Heart right ventricle (tissue), 16 donors: Measurements from ENCODE around the gene TBCK. TPM values are rescaled to one million over a fixed set of nuclear protein-coding genes. Genes with fewer than 3 reads are reported as not detected.

ENCODE experiments used
- ATAC-seq, 8 donors: fragments of 200-7000 bp; cut with Tn5 transposase; one replicate each; pipeline ENCODE4 v1.9.1; 2020; ENCODE audit warnings: mild to moderate bottlenecking in 8 of 8, moderate library complexity in 8 of 8, moderate number of reproducible peaks in 1 of 8
- DNase-seq, 2 donors: peaks; one replicate each; pipeline ENCODE4 v3.0.0-alpha.2; 2020
- H3K27ac ChIP-seq, 10 donors: fragments of 200-600 bp; sonication (generic) in 2 of 10; one replicate each; pipeline versions ENCODE4 v1.5.0 to v1.8.0; 2020 to 2022; ENCODE audit warnings: mild to moderate bottlenecking in 3 of 10
- H3K27me3 ChIP-seq, 7 donors: fragments of 200-600 bp; one replicate each; pipeline ENCODE4 v1.8.0; 2021 to 2022; ENCODE audit warnings: mild to moderate bottlenecking in 2 of 7
- H3K36me3 ChIP-seq, 9 donors: fragments of 200-600 bp; sonication (generic) in 1 of 9; one replicate each; pipeline versions ENCODE4 v1.5.0 to v1.8.0; 2020 to 2022; ENCODE audit warnings: mild to moderate bottlenecking in 2 of 9
- H3K4me1 ChIP-seq, 9 donors: fragments of 200-600 bp; sonication (generic) in 1 of 9; one replicate each; pipeline versions ENCODE4 v1.5.0 to v1.8.0; 2020 to 2022; ENCODE audit warnings: mild to moderate bottlenecking in 4 of 9
- H3K4me3 ChIP-seq, 10 donors: fragments of 200-600 bp; sonication (generic) in 2 of 10; one replicate each; pipeline versions ENCODE4 v1.5.0 to v1.8.0; 2020 to 2022; ENCODE audit warnings: mild to moderate bottlenecking in 7 of 10, moderate library complexity in 2 of 10
- H3K9me3 ChIP-seq, 11 donors: fragments of 200-600 bp in 10 of 11; sonication (generic) in 2 of 11; one replicate each; pipeline versions ENCODE4 v1.5.0 to v1.8.0; 2013 to 2022; ENCODE audit warnings: mild to moderate bottlenecking in 2 of 11, control low read depth in 1 of 11, moderate library complexity in 1 of 11
- WGBS, 2 donors: extraction: QIAGEN DNeasy Blood & Tissue Kit; methylation state at CpG; one replicate each; pipeline ENCODE4 v1.1.7; 2013; ENCODE audit warnings: inconsistent platforms in 1 of 2; 5-methylcytosine and 5-hydroxymethylcytosine counted together
- intact Hi-C, 10 donors: fragments of 100-400 bp; cut with DNase I; formaldehyde crosslinking; loops; one replicate each; pipeline versions ENCODE4 v1.11.1 to v1.14.2; 2022
- polyA plus RNA-seq, 2 donors: library from polyadenylated mRNA; stranded (reverse); fragments of 200-250 nt; gene quantifications; one replicate each; pipeline ENCODE4 v1.2.3, GENCODE V29; 2013
- total RNA-seq, 10 donors: library from RNA; stranded (reverse); fragmentation: NEBNext Ultra II Directional in 3 of 10; extraction: Animal tissue kit (Norgen Biotek cat#: 25700) in 3 of 10; gene quantifications; one replicate each; pipeline versions ENCODE4 v1.2.1 to v1.2.4, GENCODE V29; 2021 to 2023
- TF ChIP-seq, protein P1 (sequence below), 9 donors: fragments of 200-600 bp; sonication (generic) in 2 of 9; IDR thresholded peaks; one replicate each; pipeline versions ENCODE4 v1.5.0 to v1.8.0; 2021 to 2022; ENCODE audit warnings: antibody characterized with exemption in 9 of 9, mild to moderate bottlenecking in 5 of 9, moderate library complexity in 1 of 9
- donor health status: Arrhythmogenic right ventricular cardiomyopathy.
- donor health status: ischemic (EF 13 %, LVEDD 7.1; RV severe dilation, severe dysfunction).
- donor health status: healthy with polysubstance abuse.
- donor health status: DM: no; HTN: yes; CAD: no.
- donor health status: DM: no; HTN: no; CAD: no.
- donor health status: ischemic (EF 25% LVEDD 6.9; RV normal size, moderate dysfunction).
- donor health status: ischemic (EF 25% LVEDD 5.7; RV mildly dilated, moderate dysfunction).
- donor health status: healthy.
- donor health status: DM: yes; HTN: yes; CAD: no.
- donor health status: Ischemic cardiomyopathy.
- donor health status: ischemic (EF 35%, LVEDD 5.7; RV mildly dilated, moderate dysfunction).
- donor health status: nonischemic (EF 11% LVEDD 7.7; RV severe dilation, severe dysfunction).
- donor health status: DM: yes; HTN: yes; CAD: no.
- donor health status: PGD.
- donor health status: ischemic (EF 29% LVEDD 5.4; RV normal size, mild dysfunction).
- donor health status: nonischemic (EF 23%, LVEDD 6.1; RV moderate dilation, normal function).

Gene TBCK
- total and polyA plus RNA-seq, 12 donors = 5.0 to 22.8 (median 17.4) TPM

DNA sequence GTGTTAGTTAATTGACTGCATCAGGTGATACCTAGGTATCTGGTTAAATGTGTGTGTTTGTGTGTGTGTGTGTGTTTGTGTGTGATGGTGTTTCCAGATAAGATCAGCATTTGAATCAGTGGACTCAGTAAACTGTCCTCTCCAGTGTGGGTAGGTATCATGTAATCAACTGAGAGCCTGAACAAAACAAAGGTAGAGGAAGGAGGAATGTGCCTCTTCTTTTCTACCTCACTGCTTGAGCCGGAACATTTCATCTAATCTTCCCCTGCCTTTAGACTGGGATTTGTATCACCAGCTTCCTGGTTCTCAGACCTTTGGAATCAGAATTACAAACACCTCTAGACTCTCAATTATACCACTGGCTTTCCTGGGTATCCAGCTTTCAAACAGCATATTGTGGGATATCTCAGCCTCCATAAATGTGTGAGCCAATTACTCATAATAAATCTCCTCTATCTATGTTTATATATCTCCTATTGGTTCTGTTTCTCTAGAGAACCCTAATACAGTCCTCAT lies 120.5 kb downstream of the TBCK start:
- Histone ChIP-seq H3K4me1 (no peaks in the 10 kb centered on the region), H3K4me3 (no peak overlapping the region), H3K27me3 (no peaks in the 10 kb centered on the region), H3K36me3 (peaks cover 0 to 37% (median 9%) of the 10 kb centered on the region in 9 donors), H3K9me3 (no peaks in the 10 kb centered on the region), H3K27ac (no peak overlapping the region)
- 100% methylated on average over 1 of the region's 1 CpG for WGBS, 2 donors
- intact Hi-C loops = no loop called here
- TF ChIP-seq, protein P1, sequence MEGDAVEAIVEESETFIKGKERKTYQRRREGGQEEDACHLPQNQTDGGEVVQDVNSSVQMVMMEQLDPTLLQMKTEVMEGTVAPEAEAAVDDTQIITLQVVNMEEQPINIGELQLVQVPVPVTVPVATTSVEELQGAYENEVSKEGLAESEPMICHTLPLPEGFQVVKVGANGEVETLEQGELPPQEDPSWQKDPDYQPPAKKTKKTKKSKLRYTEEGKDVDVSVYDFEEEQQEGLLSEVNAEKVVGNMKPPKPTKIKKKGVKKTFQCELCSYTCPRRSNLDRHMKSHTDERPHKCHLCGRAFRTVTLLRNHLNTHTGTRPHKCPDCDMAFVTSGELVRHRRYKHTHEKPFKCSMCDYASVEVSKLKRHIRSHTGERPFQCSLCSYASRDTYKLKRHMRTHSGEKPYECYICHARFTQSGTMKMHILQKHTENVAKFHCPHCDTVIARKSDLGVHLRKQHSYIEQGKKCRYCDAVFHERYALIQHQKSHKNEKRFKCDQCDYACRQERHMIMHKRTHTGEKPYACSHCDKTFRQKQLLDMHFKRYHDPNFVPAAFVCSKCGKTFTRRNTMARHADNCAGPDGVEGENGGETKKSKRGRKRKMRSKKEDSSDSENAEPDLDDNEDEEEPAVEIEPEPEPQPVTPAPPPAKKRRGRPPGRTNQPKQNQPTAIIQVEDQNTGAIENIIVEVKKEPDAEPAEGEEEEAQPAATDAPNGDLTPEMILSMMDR (IDR thresholded peaks at IDR 0.05) = no peak
- ATAC-seq (no peak), DNase-seq (no peak)

DNA sequence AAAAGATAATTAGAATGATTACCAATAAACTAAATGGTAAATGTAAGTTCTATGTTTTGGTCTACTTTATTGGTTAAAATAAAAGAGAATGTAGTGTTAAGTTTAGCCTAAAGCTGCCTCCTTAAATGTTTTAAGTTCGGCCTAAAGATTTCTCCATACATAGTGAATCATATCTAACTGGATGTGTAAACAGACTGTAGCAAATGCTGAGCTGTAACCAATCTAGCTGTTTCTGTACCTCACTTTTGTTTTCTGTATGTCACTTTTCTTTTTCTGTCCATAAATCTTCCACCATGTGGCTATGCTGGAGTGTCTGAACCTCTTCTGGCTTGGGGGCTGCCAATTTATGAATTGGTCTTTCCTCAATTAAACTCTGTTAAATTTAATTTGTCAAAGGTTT lies 121.2 kb downstream of the TBCK start:
- no peak for DNase-seq
- peaks cover 0 to 40% (median 9%) of the 10 kb centered on the region in 9 donors for H3K36me3 ChIP-seq
- intact Hi-C loops = no loop called here
- WGBS, 2 donors = 98 to 100% methylated on average over 1 of the region's 1 CpG
- ATAC-seq = no peak
- no peaks in the 10 kb centered on the region for H3K27me3 ChIP-seq
- H3K4me3 ChIP-seq = no peak overlapping the region
- H3K9me3 ChIP-seq = no peaks in the 10 kb centered on the region
- TF ChIP-seq, protein P1 (IDR thresholded peaks at IDR 0.05) = no peak
- no peak overlapping the region for H3K27ac ChIP-seq
- H3K4me1 ChIP-seq = no peaks in the 10 kb centered on the region

- DNase-seq = no peak
- H3K36me3 ChIP-seq = peaks cover 0 to 66% (median 9%) of the 10 kb centered on the region in 9 donors
- intact Hi-C loops = no loop called here
- H3K27me3 ChIP-seq = no peaks in the 10 kb centered on the region
- no peaks in the 10 kb centered on the region for H3K4me1 ChIP-seq
- WGBS, 2 donors = 48 to 95% methylated on average over 1 of the region's 1 CpG
- H3K27ac ChIP-seq = no peak overlapping the region
- no peak for ATAC-seq
- TF ChIP-seq, protein P1 (IDR thresholded peaks at IDR 0.05) = no peak
- no peaks in the 10 kb centered on the region for H3K9me3 ChIP-seq
- no peak overlapping the region for H3K4me3 ChIP-seq
These were observed 123.9 kb downstream of the TBCK start for GRCh38 chr4:106192131-106192530.

DNA sequence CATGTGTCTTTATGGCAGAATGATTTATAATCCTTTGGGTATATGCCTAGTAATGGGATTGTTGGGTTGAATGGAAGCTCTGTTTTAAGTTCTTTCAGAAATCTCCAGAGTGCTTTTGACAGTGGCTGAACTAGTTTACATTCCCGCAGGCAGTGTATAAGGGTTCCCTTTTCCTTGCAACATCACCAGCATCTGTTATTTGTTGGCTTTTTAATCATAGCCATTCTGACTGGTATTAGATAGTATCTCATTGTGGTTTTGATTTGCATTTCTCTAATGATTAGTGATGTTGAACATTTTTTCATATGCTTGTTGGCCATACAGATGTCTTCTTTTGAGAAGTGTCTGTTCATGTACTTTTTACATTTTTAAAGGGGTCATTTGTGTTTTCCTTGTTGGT lies 129.8 kb downstream of the TBCK start:
- DNase-seq = no peak
- TF ChIP-seq, protein P1 (IDR thresholded peaks at IDR 0.05) = no peak

More for the DNA sequence above, 129.8 kb downstream of the TBCK start:
- intact Hi-C loops = no loop called here
- Histone ChIP-seq H3K4me3 (no peak overlapping the region), H3K27ac (no peak overlapping the region), H3K9me3 (no peaks in the 10 kb centered on the region), H3K36me3 (peaks cover 0 to 96% (median 7%) of the 10 kb centered on the region in 9 donors), H3K4me1 (no peaks in the 10 kb centered on the region), H3K27me3 (no peaks in the 10 kb centered on the region)
- WGBS, 2 donors = 95 to 100% methylated on average over 1 of the region's 1 CpG
- no peak for ATAC-seq
